Mesenchymal stem cell (in vitro differentiated cells and primary cell): ENCODE measurements around the gene LGR5.

ENCODE experiments used
- DNase-seq: peaks from one replicate; pipeline ENCODE4 v3.0.0-alpha.2; 2013
- H2AFZ ChIP-seq: one replicate; pipeline ENCODE4 v1.6.1; 2013; ENCODE audit warnings: low read depth, mild to moderate bottlenecking, control low read depth, inconsistent platforms, low read length, moderate library complexity
- H2AK5ac ChIP-seq: 2 replicates; pipeline ENCODE4 v1.6.1; 2013; ENCODE audit warnings: low read length, moderate library complexity, mild to moderate bottlenecking, inconsistent platforms; ENCODE audit not compliant: severe bottlenecking
- H2BK120ac ChIP-seq: one replicate; pipeline ENCODE4 v1.6.1; 2013; ENCODE audit warnings: low read depth, mild to moderate bottlenecking, inconsistent platforms, low read length, moderate library complexity
- H2BK12ac ChIP-seq, 2 experiments: one replicate each; pipeline ENCODE4 v1.6.1; 2013; ENCODE audit warnings: inconsistent platforms in 2 of 2, low read length in 2 of 2, mild to moderate bottlenecking in 2 of 2, moderate library complexity in 2 of 2, control low read depth in 1 of 2
- H2BK15ac ChIP-seq: one replicate; pipeline ENCODE4 v1.6.1; 2013; ENCODE audit warnings: mild to moderate bottlenecking, low read depth, inconsistent platforms; ENCODE audit not compliant: poor library complexity, severe bottlenecking
- H2BK5ac ChIP-seq: 2 replicates; pipeline ENCODE4 v1.6.1; 2013; ENCODE audit warnings: low read depth, mild to moderate bottlenecking, low read length, control low read depth, inconsistent platforms; ENCODE audit not compliant: poor library complexity, severe bottlenecking
- H3K14ac ChIP-seq, 2 experiments: one replicate each; pipeline ENCODE4 v1.6.1; 2013; ENCODE audit warnings: inconsistent platforms in 2 of 2, low read length in 2 of 2, control low read depth in 1 of 2, mild to moderate bottlenecking in 1 of 2, moderate library complexity in 1 of 2
- H3K18ac ChIP-seq, 2 experiments: one replicate each; pipeline ENCODE4 v1.6.1; 2013; ENCODE audit warnings: inconsistent platforms in 2 of 2, low read length in 2 of 2, control low read depth in 1 of 2, low read depth in 1 of 2, mild to moderate bottlenecking in 1 of 2
- H3K23ac ChIP-seq, 2 experiments: one replicate each; pipeline ENCODE4 v1.6.1; 2013; ENCODE audit warnings: inconsistent platforms in 2 of 2, low read length in 2 of 2, mild to moderate bottlenecking in 2 of 2, moderate library complexity in 2 of 2, control low read depth in 1 of 2
- H3K27ac ChIP-seq: 2 replicates; pipeline ENCODE4 v1.5.1; 2013; ENCODE audit warnings: mild to moderate bottlenecking, moderate library complexity, low read length, control low read depth, inconsistent platforms; ENCODE audit not compliant: poor library complexity, severe bottlenecking
- H3K27me3 ChIP-seq, 2 experiments: 2 replicates each; pipeline versions ENCODE4 v1.6.1 to v1.7.0; 2013; ENCODE audit warnings: low read length in 2 of 2, mild to moderate bottlenecking in 2 of 2, moderate library complexity in 2 of 2, control low read depth in 1 of 2, inconsistent platforms in 1 of 2; ENCODE audit not compliant: control insufficient read depth in 1 of 2, insufficient read depth in 1 of 2
- H3K36me3 ChIP-seq, 2 experiments: 2 replicates each; pipeline versions ENCODE4 v1.6.1 to v1.7.0; 2013; ENCODE audit warnings: low read length in 2 of 2, control low read depth in 1 of 2, inconsistent platforms in 1 of 2, low read depth in 1 of 2, mild to moderate bottlenecking in 1 of 2; ENCODE audit not compliant: insufficient read depth in 2 of 2, control insufficient read depth in 1 of 2
- H3K4ac ChIP-seq, 2 experiments: one replicate each; pipeline ENCODE4 v1.6.1; 2013; ENCODE audit warnings: inconsistent platforms in 2 of 2, low read length in 2 of 2, mild to moderate bottlenecking in 2 of 2, moderate library complexity in 2 of 2, control low read depth in 1 of 2, low read depth in 1 of 2
- H3K4me1 ChIP-seq: 2 replicates; pipeline ENCODE4 v1.6.1; 2013; ENCODE audit warnings: low read depth, low read length, control low read depth; ENCODE audit not compliant: control insufficient read depth, insufficient read depth
- H3K4me2 ChIP-seq: 2 replicates; pipeline ENCODE4 v1.6.1; 2013; ENCODE audit warnings: low read length, mild to moderate bottlenecking, inconsistent platforms; ENCODE audit not compliant: poor library complexity, severe bottlenecking
- H3K4me3 ChIP-seq, 2 experiments: 2 replicates each; pipeline versions ENCODE4 v1.5.1 to v1.7.0; 2013; ENCODE audit warnings: low read length in 2 of 2, mild to moderate bottlenecking in 2 of 2, control low read depth in 1 of 2, low read depth in 1 of 2; ENCODE audit not compliant: insufficient read depth in 1 of 2
- H3K79me1 ChIP-seq: replicated peaks from 2 replicates; pipeline ENCODE4 v1.6.1; 2013; ENCODE audit warnings: mild to moderate bottlenecking, control low read depth, low read length, inconsistent platforms; ENCODE audit not compliant: poor library complexity, severe bottlenecking
- H3K9ac ChIP-seq: 2 replicates; pipeline ENCODE4 v1.7.0; 2013; ENCODE audit warnings: mild to moderate bottlenecking, low read length, moderate library complexity
- H3K9me3 ChIP-seq: 2 replicates; pipeline ENCODE4 v1.7.0; 2013; ENCODE audit warnings: mild to moderate bottlenecking, low read length; ENCODE audit not compliant: control insufficient read depth
- H4K8ac ChIP-seq: one replicate; pipeline ENCODE4 v1.6.1; 2013; ENCODE audit warnings: inconsistent platforms, mild to moderate bottlenecking, low read length, moderate library complexity
- H4K91ac ChIP-seq: one replicate; pipeline ENCODE4 v1.6.1; 2013; ENCODE audit warnings: mild to moderate bottlenecking, low read length, inconsistent platforms
- WGBS: methylation state at CpG from one replicate; pipeline ENCODE4 v1.1.7; 2013; ENCODE audit warnings: mixed read lengths; 5-methylcytosine and 5-hydroxymethylcytosine counted together

LGR5 gene

GRCh38 chr12:71517145-71517846 lies 77.7 kb downstream of the LGR5 start:
- no peak overlapping the region for H2BK5ac ChIP-seq
- no peaks in the 10 kb centered on the region for H3K9me3 ChIP-seq
- H3K14ac ChIP-seq, result no peak overlapping the region
- H4K91ac ChIP-seq, result no peak overlapping the region
- H2AK5ac ChIP-seq, result no peak overlapping the region
- no peak overlapping the region for H4K8ac ChIP-seq
- no peaks in the 10 kb centered on the region for H3K4me1 ChIP-seq
- no peak for DNase-seq
- H3K4me3 ChIP-seq, result no peak overlapping the region
- H3K36me3 ChIP-seq, result no peaks in the 10 kb centered on the region
- no peak overlapping the region for H2BK12ac ChIP-seq
- no peak overlapping the region for H3K23ac ChIP-seq
- no peaks in the 10 kb centered on the region for H3K27me3 ChIP-seq
- H2AFZ ChIP-seq, result no peak overlapping the region
- no peak overlapping the region for H3K27ac ChIP-seq
- no peak overlapping the region for H3K9ac ChIP-seq
- whole genome bisulfite sequencing, result 100% methylated on average over 1 of the region's 2 CpGs
- no peaks in the 10 kb centered on the region for H3K79me1 ChIP-seq
- H3K4ac ChIP-seq, result no peak overlapping the region
- H3K18ac ChIP-seq, result no peak overlapping the region
- no peak overlapping the region for H2BK15ac ChIP-seq
- H2BK120ac ChIP-seq, result no peak overlapping the region
- no peak overlapping the region for H3K4me2 ChIP-seq

- H3K4me1 ChIP-seq, result no peaks in the 10 kb centered on the region
- no peak overlapping the region for H3K9ac ChIP-seq
- no peak overlapping the region for H3K27ac ChIP-seq
- no peaks in the 10 kb centered on the region for H3K79me1 ChIP-seq
- no peak overlapping the region for H3K14ac ChIP-seq
- no peak overlapping the region for H2AK5ac ChIP-seq
- no peak overlapping the region for H3K18ac ChIP-seq
- no peak overlapping the region for H2BK120ac ChIP-seq
- H2AFZ ChIP-seq, result no peak overlapping the region
- H3K23ac ChIP-seq, result no peak overlapping the region
- no peak overlapping the region for H3K4ac ChIP-seq
- H2BK5ac ChIP-seq, result no peak overlapping the region
- H3K9me3 ChIP-seq, result no peaks in the 10 kb centered on the region
- no peak overlapping the region for H3K4me2 ChIP-seq
- H2BK12ac ChIP-seq, result no peak overlapping the region
- no peak overlapping the region for H4K91ac ChIP-seq
- no peak overlapping the region for H4K8ac ChIP-seq
- H3K4me3 ChIP-seq, result no peak overlapping the region
- no peaks in the 10 kb centered on the region for H3K27me3 ChIP-seq
- no peak for DNase-seq
- no peaks in the 10 kb centered on the region for H3K36me3 ChIP-seq
- no peak overlapping the region for H2BK15ac ChIP-seq
- 89% methylated on average over 4 of the region's 4 CpGs for WGBS
Measured at GRCh38 chr12:71521125-71521524, 81.5 kb downstream of the LGR5 start.

- no peak overlapping the region for H3K18ac ChIP-seq
- H2BK120ac ChIP-seq, result no peak overlapping the region
- no peak overlapping the region for H3K4me3 ChIP-seq
- WGBS, result 75% methylated on average over 2 of the region's 2 CpGs
- H3K27me3 ChIP-seq, result peaks cover 0 to 3% of the 10 kb centered on the region in 2 experiments
- no peak overlapping the region for H3K23ac ChIP-seq
- no peak overlapping the region for H3K27ac ChIP-seq
- no peak overlapping the region for H4K8ac ChIP-seq
- H3K14ac ChIP-seq, result no peak overlapping the region
- no peak overlapping the region for H4K91ac ChIP-seq
- no peak overlapping the region for H3K9ac ChIP-seq
- H3K36me3 ChIP-seq, result no peaks in the 10 kb centered on the region
- no peak overlapping the region for H2BK5ac ChIP-seq
- H2BK15ac ChIP-seq, result no peak overlapping the region
- no peaks in the 10 kb centered on the region for H3K79me1 ChIP-seq
- no peak overlapping the region for H2AFZ ChIP-seq
- no peaks in the 10 kb centered on the region for H3K9me3 ChIP-seq
- H3K4me1 ChIP-seq, result no peaks in the 10 kb centered on the region
- H3K4ac ChIP-seq, result no peak overlapping the region
- no peak overlapping the region for H3K4me2 ChIP-seq
- no peak overlapping the region for H2BK12ac ChIP-seq
- no peak for DNase-seq
- no peak overlapping the region for H2AK5ac ChIP-seq
Measured at GRCh38 chr12:71524626-71525025, 85.0 kb downstream of the LGR5 start.

- Histone ChIP-seq H3K79me1 (no peaks in the 10 kb centered on the region), H2BK15ac (no peak overlapping the region), H3K27ac (no peak overlapping the region), H2AK5ac (no peak overlapping the region), H2BK120ac (no peak overlapping the region), H3K14ac (no peak overlapping the region), H3K9ac (no peak overlapping the region), H3K9me3 (no peaks in the 10 kb centered on the region), H3K4me1 (no peaks in the 10 kb centered on the region), H3K4me3 (no peak overlapping the region), H2BK12ac (no peak overlapping the region), H4K8ac (no peak overlapping the region), H3K18ac (no peak overlapping the region), H3K27me3 (no peaks in the 10 kb centered on the region), H2BK5ac (no peak overlapping the region), H3K4me2 (no peak overlapping the region), H4K91ac (no peak overlapping the region), H2AFZ (no peak overlapping the region), H3K4ac (no peak overlapping the region), H3K36me3 (no peaks in the 10 kb centered on the region), H3K23ac (no peak overlapping the region)
- DNase-seq, result no peak
- WGBS, result 100% methylated on average over 2 of the region's 2 CpGs
Measured at GRCh38 chr12:71533703-71534102, 94.1 kb downstream of the LGR5 start.
